ENCODE measurements around the gene PRPF18. TPM values are rescaled to one million over a fixed set of nuclear protein-coding genes. Genes with fewer than 3 reads are reported as not detected.

PRPF18 gene
- total and polyA plus RNA-seq, 2 of the 4 experiments (the other 2 are of a cell fraction) = 10.0 to 16.9 TPM

DNA sequence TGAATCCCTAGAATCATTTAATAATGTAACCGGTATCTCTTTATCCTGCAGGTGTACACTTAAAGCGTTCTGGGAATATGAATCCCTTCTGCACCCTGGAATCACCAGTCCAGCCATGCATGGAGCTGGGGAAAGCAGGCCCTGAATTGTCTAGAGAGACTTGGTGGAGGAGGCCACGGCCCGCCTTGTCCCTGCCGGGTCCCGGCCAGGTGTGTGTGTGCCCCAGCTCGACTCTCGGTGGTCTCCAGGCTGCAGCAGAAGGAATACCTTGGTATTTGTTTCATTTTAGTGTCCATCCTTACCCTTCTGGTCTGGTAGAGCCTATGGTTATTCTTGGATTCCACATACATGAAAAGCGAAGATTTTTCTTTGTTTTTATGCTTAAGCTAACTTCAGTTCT is 58.1 kb downstream of the PRPF18 start:
- no peak overlapping the region for H3K18ac ChIP-seq (ENCODE audit: low read depth, low read length)
- no peak overlapping the region for H3K4me3 ChIP-seq (ENCODE audit: insufficient read depth, low read depth, low read length)
- H3K27me3 ChIP-seq (ENCODE audit: control insufficient read depth, insufficient read depth, low read length) = no peaks in the 10 kb centered on the region
- ATAC-seq (ENCODE audit: low read depth) (no peak), DNase-seq (no peak)
- H3K4me1 ChIP-seq (ENCODE audit: control insufficient read depth, insufficient read depth, low read length) = no peaks in the 10 kb centered on the region
- H3K4ac ChIP-seq (ENCODE audit: low read depth, low read length) = no peak overlapping the region
- WGBS, 2 experiments (ENCODE audit: extremely low coverage in 2 of 2, insufficient read length in 1 of 2) = 100% methylated on average over 1 of the region's 9 CpGs; no CpG with 5 or more reads in 1 of the 2 experiments
- H3K36me3 ChIP-seq (ENCODE audit: control insufficient read depth, insufficient read depth, low read length) = peaks cover 41% of the 10 kb centered on the region
- CTCF ChIA-PET = no interaction called here
- H2BK15ac ChIP-seq (ENCODE audit: low read depth, low read length) = no peak overlapping the region
- peaks cover 16% of the 10 kb centered on the region for H3K9me3 ChIP-seq (ENCODE audit: control insufficient read depth, insufficient read depth, low read length)
- no peak overlapping the region for H3K14ac ChIP-seq (replicated peaks; ENCODE audit: low read depth, low read length)
- H4K5ac ChIP-seq (ENCODE audit: low read depth, low read length) = no peak overlapping the region
- no peak overlapping the region for H2BK20ac ChIP-seq (ENCODE audit: low read depth, low read length)
- H4K20me1 ChIP-seq (ENCODE audit: insufficient read depth, low read length) = no peaks in the 10 kb centered on the region; the same call in 1 of the 2 replicates
- TF ChIP-seq SMC3 (IDR thresholded peaks at IDR 0.05; ENCODE audit: low read depth, low read length) = no peak
- no peak for TF ChIP-seq RFX5 (IDR thresholded peaks at IDR 0.05; ENCODE audit: low read depth, low read length)
- TF ChIP-seq MAZ (IDR thresholded peaks at IDR 0.05; ENCODE audit: borderline replicate concordance, low read depth, low read length) = no peak
- TF ChIP-seq, protein P1, sequence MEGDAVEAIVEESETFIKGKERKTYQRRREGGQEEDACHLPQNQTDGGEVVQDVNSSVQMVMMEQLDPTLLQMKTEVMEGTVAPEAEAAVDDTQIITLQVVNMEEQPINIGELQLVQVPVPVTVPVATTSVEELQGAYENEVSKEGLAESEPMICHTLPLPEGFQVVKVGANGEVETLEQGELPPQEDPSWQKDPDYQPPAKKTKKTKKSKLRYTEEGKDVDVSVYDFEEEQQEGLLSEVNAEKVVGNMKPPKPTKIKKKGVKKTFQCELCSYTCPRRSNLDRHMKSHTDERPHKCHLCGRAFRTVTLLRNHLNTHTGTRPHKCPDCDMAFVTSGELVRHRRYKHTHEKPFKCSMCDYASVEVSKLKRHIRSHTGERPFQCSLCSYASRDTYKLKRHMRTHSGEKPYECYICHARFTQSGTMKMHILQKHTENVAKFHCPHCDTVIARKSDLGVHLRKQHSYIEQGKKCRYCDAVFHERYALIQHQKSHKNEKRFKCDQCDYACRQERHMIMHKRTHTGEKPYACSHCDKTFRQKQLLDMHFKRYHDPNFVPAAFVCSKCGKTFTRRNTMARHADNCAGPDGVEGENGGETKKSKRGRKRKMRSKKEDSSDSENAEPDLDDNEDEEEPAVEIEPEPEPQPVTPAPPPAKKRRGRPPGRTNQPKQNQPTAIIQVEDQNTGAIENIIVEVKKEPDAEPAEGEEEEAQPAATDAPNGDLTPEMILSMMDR (conservative IDR thresholded peaks at IDR 0.05; ENCODE audit: low read depth, low read length) = no peak
- no peak for TF ChIP-seq RAD21 (IDR thresholded peaks at IDR 0.05; ENCODE audit: low read length)
- TF ChIP-seq, protein P2, sequence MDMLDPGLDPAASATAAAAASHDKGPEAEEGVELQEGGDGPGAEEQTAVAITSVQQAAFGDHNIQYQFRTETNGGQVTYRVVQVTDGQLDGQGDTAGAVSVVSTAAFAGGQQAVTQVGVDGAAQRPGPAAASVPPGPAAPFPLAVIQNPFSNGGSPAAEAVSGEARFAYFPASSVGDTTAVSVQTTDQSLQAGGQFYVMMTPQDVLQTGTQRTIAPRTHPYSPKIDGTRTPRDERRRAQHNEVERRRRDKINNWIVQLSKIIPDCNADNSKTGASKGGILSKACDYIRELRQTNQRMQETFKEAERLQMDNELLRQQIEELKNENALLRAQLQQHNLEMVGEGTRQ (IDR thresholded peaks at IDR 0.05; ENCODE audit: low read depth, low read length) = no peak
- no peak for TF ChIP-seq NFE2L2 (IDR thresholded peaks at IDR 0.05; ENCODE audit: low read depth, low read length)
- no peak overlapping the region for H4K8ac ChIP-seq (ENCODE audit: low read depth in 2 of 2, low read length in 2 of 2)
- H2AFZ ChIP-seq (replicated peaks; ENCODE audit: low read length, poor library complexity) = no peak overlapping the region
- H4K91ac ChIP-seq (ENCODE audit: insufficient read depth, low read depth, low read length) = no peak overlapping the region
- H2BK5ac ChIP-seq (ENCODE audit: low read depth, low read length, poor library complexity, severe bottlenecking) = no peak overlapping the region
- no peak overlapping the region for H3K9ac ChIP-seq (ENCODE audit: low read depth, low read length)
- H3K79me1 ChIP-seq (ENCODE audit: low read depth in 1 of 2, low read length in 2 of 2) = no peaks in the 10 kb centered on the region; a peak in 2 of 4 replicates
- H2AK9ac ChIP-seq (replicated peaks; ENCODE audit: low read depth, low read length, poor library complexity) = no peak overlapping the region
- dilution Hi-C loops (cut with HindIII; ENCODE audit: low sequenced_read_pairs, unreplicated experiment) = no loop called here
- no peak overlapping the region for H3K23ac ChIP-seq (ENCODE audit: low read depth, low read length)
- H3K9me1 ChIP-seq (ENCODE audit: insufficient read depth, low read length) = no peaks in the 10 kb centered on the region; the same call in 1 of the 2 replicates
- no peak overlapping the region for H3K27ac ChIP-seq (ENCODE audit: insufficient read depth, low read length)
- no peak overlapping the region for H2AK5ac ChIP-seq (ENCODE audit: low read depth, low read length)
- in situ Hi-C loops (cut with MboI; ENCODE audit: low sequenced_read_pairs) = no loop called here
- intact Hi-C loops (cut with micrococcal nuclease) = no loop called here
- POLR2A ChIA-PET (ENCODE audit: unreplicated experiment) = no interaction called here
- no TSS peak for BruUV-seq (replicated peaks)
- no peak overlapping the region for H3K4me2 ChIP-seq (ENCODE audit: low read depth, low read length)
- H2BK120ac ChIP-seq (ENCODE audit: low read depth, low read length) = no peak overlapping the region
- H3K56ac ChIP-seq (ENCODE audit: extremely low read depth, insufficient read depth, low read length) = no peak overlapping the region

Measured in IMR-90 (cell line).